ENCODE results near the gene CFAP299. TPM values are rescaled to one million over a fixed set of nuclear protein-coding genes. Genes with fewer than 3 reads are reported as not detected.

CFAP299 gene
- total RNA-seq, 1 experiment from 2014 or later, result not detected

GRCh38 chr4:80331693-80332092 is 3.8 kb upstream of the CFAP299 start:
- no peak overlapping the region for H3K27ac ChIP-seq (ENCODE audit: low read depth, low read length, poor library complexity, severe bottlenecking)
- DNase-seq (ENCODE audit: low spot score), result no peak
- H3K4me3 ChIP-seq (ENCODE audit: low read depth, low read length, poor library complexity, severe bottlenecking), result no peak overlapping the region
- H3K4me1 ChIP-seq (ENCODE audit: insufficient read depth, low read length, poor library complexity, severe bottlenecking), result no peaks in the 10 kb centered on the region
- peaks cover 47% of the 10 kb centered on the region for H3K27me3 ChIP-seq (replicated peaks; ENCODE audit: insufficient read depth, low read depth, low read length, poor library complexity)
- intact Hi-C loops (cut with micrococcal nuclease; ENCODE audit: unreplicated experiment), result no loop called here
- TF ChIP-seq EZH2 (IDR thresholded peaks at IDR 0.05; ENCODE audit: borderline replicate concordance, low read depth, low read length, poor library complexity, severe bottlenecking) (no peak), CTCF (conservative IDR thresholded peaks at IDR 0.05; ENCODE audit: low read depth, low read length) (no peak)
- BruUV-seq (replicated peaks), result no TSS peak
- ChIA-PET POLR2A (ENCODE audit: low non-redundant PET) (no interaction called here), CTCF (no interaction called here)
- H3K36me3 ChIP-seq (ENCODE audit: insufficient read depth, low read length, poor library complexity, severe bottlenecking), result no peaks in the 10 kb centered on the region
- no peaks in the 10 kb centered on the region for H3K9me3 ChIP-seq (ENCODE audit: low read depth, low read length, poor library complexity, severe bottlenecking)

DNA sequence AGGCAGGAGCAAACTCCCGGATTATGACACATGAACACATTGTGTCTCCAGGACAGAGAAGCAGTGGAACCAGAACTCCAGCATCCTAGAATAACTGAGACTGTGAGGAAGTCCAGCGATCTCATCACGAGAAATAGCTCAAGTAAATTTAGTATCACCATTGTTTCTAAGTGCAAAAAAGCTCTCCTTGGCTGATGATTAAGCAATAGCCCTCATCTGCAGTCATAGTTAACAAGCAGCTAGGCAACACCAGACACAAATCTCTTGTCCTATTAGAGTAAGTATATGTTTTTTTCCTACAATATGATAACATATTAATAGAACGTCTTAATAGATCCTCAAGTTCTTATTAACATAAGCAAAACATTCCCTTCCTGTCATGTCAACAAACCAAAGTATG is 2.4 kb upstream of the CFAP299 start:
- CTCF ChIA-PET, result no interaction called here
- no TSS peak for BruUV-seq (replicated peaks)
- intact Hi-C loops (cut with micrococcal nuclease; ENCODE audit: unreplicated experiment), result no loop called here
- POLR2A ChIA-PET (ENCODE audit: low non-redundant PET), result no interaction called here
- H3K36me3 ChIP-seq (ENCODE audit: insufficient read depth, low read length, poor library complexity, severe bottlenecking), result no peaks in the 10 kb centered on the region
- H3K9me3 ChIP-seq (ENCODE audit: low read depth, low read length, poor library complexity, severe bottlenecking), result no peaks in the 10 kb centered on the region
- peaks cover 48% of the 10 kb centered on the region for H3K27me3 ChIP-seq (replicated peaks; ENCODE audit: insufficient read depth, low read depth, low read length, poor library complexity)
- H3K4me3 ChIP-seq (ENCODE audit: low read depth, low read length, poor library complexity, severe bottlenecking), result no peak overlapping the region
- H3K27ac ChIP-seq (ENCODE audit: low read depth, low read length, poor library complexity, severe bottlenecking), result no peak overlapping the region
- no peak for DNase-seq (ENCODE audit: low spot score)
- H3K4me1 ChIP-seq (ENCODE audit: insufficient read depth, low read length, poor library complexity, severe bottlenecking), result no peaks in the 10 kb centered on the region
- TF ChIP-seq EZH2 (IDR thresholded peaks at IDR 0.05; ENCODE audit: borderline replicate concordance, low read depth, low read length, poor library complexity, severe bottlenecking), result no peak
- TF ChIP-seq CTCF (conservative IDR thresholded peaks at IDR 0.05; ENCODE audit: low read depth, low read length), result no peak

- no peak for DNase-seq (ENCODE audit: low spot score)
- Histone ChIP-seq H3K27ac (ENCODE audit: low read depth, low read length, poor library complexity, severe bottlenecking) (no peak overlapping the region), H3K36me3 (ENCODE audit: insufficient read depth, low read length, poor library complexity, severe bottlenecking) (no peaks in the 10 kb centered on the region), H3K4me3 (ENCODE audit: low read depth, low read length, poor library complexity, severe bottlenecking) (no peak overlapping the region), H3K9me3 (ENCODE audit: low read depth, low read length, poor library complexity, severe bottlenecking) (no peaks in the 10 kb centered on the region), H3K27me3 (replicated peaks; ENCODE audit: insufficient read depth, low read depth, low read length, poor library complexity) (peaks cover 37% of the 10 kb centered on the region), H3K4me1 (ENCODE audit: insufficient read depth, low read length, poor library complexity, severe bottlenecking) (no peaks in the 10 kb centered on the region)
- intact Hi-C loops (cut with micrococcal nuclease; ENCODE audit: unreplicated experiment), result no loop called here
- TF ChIP-seq CTCF (conservative IDR thresholded peaks at IDR 0.05; ENCODE audit: low read depth, low read length) (no peak), EZH2 (IDR thresholded peaks at IDR 0.05; ENCODE audit: borderline replicate concordance, low read depth, low read length, poor library complexity, severe bottlenecking) (no peak)
- ChIA-PET CTCF (no interaction called here), POLR2A (ENCODE audit: low non-redundant PET) (no interaction called here)
- BruUV-seq (replicated peaks), result no TSS peak
Observed at GRCh38 chr4:80334568-80334967, 962 bp upstream of the CFAP299 start.
